Globus pallidus (tissue), 1 donor: ENCODE data around the gene CABP2.

Experiments used
- DNase-seq: peaks from one replicate; pipeline ENCODE4 v3.0.0-alpha.2; 2015; ENCODE audit warnings: low spot score

Gene CABP2

DNA sequence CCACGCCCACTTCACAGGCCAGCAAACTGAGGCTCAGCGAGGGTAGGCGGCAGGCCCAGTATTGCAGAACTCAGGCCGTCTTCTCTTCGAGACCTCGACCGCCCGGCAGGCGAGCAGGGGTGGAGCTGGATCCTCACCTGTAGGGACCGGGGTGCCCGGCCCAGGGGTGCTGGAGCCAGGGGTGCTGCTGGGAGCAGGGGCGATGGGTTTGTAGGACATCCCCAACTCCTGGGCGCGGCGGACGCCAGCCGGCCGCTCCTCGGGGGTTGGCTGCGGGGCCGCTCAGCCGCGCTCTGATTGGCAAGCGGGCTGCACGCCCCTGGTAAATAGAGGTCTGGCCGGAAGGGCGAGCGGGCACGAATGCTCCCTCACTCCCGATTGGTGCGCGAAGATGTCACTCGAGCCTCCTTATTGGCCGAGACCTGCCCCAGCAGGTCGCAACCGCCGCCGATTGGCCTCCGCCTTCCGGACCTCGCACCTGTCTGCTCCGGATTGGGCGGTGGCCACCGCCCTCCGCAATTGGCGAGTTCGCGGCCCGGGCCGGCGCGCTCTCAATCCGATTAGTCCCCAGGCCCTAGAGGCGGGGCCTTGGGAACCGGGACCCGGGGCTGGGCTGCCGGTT lies 15.3 kb downstream of the CABP2 start, which contains the start of gene CDK2AP2:
Gene CDK2AP2 (minus strand): TSS at position 299 of the 622 bp plus-strand sequence. CDS start 80 bp downstream, at position 219.
- DNase-seq: peak; percentile 98

DNA sequence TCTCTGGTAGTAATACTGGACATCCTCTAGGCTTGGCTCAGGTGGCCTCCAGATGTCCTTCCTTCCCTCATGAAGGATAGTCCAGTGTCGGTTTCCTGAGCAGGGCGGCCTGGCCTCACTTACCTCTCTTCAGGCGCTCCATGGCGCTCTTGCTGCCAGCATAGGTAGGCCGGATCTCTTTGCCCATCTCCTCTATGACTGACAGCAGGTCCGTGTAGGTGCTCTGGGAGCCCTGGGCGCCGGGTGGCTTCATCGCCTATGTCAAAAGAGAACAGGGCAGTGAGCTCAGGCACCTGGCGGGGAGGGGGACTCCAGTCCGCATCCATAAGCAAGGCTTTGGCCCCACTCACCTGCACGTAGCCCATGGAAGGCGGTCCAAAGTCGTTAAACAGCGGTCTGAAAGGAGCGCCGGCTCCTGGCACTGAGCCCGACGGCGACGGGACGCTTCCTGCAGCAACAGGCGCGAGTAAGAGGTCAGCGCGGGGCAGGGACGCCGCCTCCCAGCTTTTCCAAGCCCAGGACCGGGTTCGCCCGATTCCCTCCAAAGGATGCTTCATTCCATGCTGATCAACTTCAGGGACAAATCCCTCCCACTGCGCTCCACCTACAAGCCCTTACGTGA lies 15.9 kb downstream of the CABP2 start:
- peak; percentile 31 for DNase-seq

DNA sequence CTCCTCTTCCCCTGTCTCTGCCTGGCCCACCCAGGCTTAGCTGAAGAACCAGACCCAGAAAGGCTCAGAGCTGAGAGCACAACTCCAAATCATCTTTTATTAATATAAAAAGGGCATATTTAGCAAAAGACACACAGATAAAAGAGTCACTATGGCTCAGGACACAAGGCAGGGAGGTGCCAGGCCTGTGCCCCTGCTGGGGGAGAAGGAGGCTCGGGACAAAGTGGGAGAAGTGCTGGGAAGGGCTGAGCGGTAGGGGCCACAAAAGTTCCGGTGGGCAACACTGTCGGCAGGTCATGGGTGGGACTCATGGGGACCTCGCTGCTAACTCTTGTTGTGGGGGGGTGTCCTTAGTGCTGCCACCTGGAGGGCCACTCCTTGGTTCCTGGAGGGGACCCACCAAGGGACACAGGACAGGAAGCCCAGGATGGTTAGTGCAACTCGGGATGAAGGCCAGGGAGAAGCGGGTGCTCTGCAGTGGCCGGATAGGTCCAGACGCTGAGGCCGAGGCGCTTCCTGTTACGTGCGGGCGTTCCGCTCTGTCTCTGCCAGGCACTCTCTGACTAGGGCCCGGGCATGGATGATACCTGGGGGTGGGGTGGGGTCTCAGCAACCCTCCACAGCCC lies 16.7 kb downstream of the CABP2 start:
- no peak for DNase-seq

DNA sequence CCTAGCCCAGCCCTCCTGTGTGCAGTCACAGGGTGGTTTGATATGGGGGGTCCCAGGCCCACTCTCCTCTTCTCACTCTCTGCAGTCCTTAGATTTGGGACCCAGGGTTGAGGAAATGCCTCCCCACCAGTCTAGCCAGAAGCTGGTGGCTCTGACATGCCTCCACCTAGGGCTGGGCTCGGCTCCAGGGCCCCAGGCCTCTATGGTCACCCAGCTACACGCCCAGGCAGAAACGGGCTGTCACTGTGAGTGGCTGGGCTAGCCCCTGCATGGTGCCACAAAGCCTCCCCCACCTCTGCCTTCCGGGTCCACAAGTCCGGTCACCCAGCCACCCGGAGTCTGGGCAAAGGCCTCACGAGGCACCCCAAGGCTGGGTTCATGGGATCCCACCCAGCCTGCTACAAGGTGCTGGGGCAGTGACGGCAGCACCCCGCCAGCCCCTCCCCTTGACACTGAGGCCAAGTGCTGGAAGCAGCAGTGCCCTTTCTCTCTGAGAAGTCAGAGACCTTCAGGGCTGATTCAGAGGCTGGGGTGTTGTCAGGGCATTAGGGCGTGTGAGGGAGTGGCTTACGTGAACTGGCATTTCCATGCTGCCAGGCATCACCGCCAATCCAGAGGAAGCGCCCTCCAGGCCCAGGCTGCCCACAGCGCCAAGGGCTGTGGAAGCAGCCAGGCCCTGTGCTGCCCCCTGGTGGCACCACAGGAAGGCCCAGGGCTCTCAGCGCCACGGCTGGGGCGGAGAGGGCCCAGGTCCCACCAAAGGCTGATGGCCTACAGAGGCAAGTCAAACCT lies 17.4 kb downstream of the CABP2 start:
- peak; percentile 80 for DNase-seq

DNA sequence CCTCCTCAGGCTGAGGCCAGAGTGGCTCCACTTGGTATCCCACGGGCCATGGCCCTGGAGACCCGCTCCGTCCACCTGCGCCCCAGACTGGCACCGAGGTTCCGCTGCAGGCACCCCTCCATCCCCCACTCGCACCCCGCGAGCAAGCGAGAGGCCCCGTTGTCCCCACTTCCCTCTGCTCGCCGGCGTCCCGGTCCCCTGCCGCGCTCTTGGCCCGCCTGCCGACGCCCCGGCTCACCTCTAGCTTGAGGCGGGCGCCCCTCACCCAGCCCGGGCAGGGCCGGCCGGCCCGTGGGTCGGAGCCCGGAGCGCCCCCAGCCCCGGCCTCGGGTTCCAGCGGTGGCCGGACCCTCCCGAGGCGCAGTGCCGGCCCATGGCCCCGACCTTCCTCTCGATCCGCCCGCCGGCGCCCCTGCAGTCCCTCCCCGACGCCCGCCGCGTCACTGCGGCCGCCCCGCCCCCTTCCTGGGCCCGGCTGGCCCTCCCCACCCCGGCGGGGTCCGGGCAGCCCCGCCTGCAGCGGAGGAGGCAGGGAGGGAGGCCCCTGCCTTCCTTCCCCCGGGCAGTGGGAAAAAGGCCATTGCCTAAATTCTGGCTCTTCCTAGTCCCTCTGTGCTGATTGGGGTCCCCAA lies 18.2 kb downstream of the CABP2 start, which contains the start of gene PITPNM1:
Gene PITPNM1 (minus strand): TSS at position 414 of the 632 bp plus-strand sequence. CDS start 1,183 bp downstream, outside the sequence.
- DNase-seq: peak; percentile 33

DNA sequence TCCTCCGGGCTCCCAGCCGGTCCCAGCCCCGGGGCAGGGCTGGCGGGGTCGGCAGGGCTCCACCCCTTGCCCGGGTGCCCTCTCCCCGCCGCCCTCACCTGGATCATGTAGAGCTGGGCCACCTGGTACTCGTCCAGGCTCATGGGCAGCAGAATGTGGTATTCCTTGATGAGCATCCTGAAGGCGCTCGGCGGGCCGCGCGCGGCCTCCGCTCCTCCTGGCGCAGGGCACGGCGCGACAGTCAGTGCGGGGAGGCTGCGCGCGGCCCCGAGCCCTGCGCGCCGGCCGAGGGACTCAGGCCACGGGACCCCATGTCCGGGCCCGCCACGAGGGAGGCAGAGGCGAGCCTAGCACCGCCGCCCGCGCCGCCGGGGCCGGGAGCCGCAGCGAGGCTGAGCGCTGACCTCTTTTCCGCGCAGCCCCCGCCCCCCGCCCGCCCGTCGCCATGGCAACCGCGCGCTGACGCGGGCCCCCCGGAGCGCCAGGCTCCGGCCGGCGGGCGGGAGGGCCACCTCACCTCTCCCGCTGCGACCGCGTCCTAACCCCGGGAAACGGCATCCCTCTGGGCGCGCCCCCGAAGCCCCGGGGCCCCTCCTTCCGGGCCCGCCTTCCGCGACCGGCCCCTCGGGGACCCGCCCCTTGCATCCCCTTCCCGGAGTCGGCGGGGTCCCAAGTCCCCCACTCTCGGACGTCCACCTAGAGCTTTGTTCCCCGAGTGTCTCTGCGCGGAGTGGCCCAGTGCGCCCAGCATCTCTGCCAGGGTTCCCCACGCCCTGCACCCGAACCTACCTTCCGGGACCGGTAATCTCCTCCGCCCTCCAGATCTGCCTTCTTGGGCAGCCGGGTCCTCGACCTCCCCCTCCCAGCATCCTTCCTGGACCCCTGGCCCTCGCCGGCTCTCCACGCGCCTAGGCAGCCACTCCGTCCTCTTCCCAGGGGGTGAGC lies 19.0 kb downstream of the CABP2 start:
- DNase-seq: no peak

DNA sequence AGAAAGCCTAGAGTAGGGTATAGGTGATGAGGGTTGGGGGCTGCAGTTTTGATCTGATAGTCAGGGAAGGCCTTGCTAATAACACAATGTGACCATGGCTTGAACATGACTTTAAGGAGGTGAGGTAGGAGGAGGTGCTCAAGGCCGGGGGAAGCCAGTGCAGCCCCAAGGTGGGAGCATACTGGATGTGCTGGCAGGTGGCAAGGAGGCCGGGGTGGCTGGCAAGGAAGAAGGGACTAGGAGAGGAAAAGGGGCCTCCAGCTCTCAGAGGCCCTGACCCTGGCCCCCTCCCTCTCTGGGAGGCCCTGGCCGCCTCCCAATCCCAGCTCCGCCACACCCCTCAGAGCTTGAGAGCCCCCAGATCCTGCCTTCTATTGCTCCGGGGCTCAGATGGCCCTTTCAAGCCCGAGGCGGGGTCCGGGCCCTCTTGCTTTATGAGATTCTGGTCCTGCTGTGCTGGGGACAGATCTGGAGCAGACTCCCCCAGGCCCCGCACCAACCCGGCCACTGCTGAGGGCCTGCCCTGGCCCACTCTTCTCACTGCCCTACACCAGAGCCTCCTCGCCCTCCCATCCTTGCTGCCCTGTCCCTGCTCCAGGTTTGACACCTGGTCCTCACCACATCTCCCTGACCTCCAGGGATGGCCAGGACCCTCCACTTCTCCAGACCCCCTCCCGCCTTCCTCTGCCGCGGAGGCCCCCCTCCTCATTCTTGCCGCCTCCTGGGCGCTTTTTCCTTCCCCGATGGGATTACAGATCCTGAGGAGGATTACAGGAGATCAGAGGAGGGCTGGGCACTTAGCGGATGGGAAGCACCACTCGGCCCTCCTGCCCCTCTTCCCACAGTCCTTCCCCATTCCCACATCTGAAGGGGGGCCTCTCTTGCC lies 19.9 kb downstream of the CABP2 start:
- no peak for DNase-seq

DNA sequence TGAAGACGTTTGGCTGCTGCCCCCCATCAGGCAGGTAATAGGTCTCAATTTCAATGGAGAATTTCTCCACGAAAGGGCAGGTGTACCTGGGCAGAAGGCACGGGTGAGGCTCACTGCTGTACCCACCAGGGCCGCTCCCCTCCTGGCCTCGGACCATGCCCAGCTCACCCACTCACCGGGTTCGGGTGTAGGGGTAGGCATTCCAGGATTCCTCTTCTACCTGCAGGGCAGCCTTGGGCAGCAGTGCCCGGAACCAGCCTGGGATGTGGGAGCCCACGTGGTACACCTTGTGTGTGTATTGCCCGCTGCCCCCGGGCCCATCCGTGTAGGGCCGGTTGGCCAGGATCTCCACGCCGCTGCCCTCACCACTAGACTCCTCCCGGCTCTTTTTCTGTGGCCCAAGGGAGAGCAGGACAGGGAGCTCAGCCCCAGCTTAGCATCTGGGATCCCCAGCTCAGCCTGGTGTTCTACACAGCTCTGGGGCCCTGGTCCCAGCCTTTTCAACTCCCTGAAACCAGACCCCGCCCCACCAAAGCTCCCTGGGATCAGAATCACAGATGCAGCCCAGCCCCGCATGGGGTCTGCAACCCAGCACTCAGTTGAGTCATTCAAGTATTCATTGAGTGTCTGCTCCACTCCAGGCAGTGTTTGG lies 20.8 kb downstream of the CABP2 start:
- DNase-seq: no peak

DNA sequence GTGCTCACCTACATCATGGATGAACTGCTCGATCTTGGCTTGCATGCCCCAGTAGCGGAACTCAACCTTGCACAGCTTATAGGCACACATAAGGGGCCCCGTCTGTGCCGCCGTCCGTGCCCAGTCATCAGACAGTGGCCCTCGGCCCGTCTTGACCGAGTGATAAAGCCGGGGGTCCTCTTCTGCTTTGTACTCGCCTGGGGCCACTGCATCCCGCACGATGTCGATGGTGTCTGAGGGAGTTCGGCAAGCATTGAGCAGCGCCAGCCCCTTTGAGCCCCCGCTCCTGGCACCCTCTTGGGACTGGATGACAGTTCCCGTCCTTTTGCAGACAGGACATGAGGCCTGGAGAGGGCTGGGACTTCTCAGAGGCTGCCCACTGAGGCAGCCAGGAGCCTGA lies 21.4 kb downstream of the CABP2 start:
- no peak for DNase-seq

DNA sequence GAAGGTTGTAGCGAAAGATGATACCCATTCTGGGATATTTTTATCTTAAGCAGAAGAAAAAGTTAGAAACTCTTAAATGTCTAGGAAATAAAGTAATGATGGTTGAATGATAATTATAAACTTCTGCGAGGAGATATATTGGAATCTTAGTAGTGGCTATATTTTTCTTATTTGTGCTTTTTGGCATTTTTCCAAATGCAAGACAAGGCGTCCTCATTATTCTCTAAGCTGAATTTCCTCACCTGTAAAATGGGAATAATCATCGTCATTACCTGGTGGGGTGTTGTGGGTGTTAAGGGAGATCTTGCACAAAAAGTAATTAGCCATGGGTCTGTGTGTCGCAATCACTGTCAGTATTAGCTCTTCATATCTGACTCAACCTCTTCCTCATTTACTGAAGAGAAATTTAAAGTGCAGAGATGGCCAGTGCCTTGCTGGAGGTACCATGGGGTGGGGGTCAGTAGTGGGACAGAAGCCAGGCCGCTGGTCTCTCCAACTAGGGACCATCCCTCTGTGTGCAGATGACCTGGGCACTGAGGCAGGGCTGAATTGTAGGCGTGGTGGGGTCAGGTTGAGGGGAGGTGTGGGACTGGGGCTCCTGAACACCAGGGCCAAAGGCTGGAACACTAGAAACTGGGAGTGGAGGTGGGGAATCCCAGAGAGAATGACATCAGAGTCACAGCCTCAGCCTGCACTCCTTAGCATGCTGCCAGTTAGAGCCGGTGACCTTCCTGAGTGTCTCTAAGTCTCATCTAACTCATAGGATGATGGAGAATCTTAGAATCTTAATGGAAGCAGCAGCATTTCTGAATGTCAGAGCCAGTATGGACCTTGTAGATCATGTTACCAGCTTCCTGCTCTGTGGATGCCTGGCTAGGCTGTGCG lies 22.2 kb downstream of the CABP2 start:
- DNase-seq: no peak

DNA sequence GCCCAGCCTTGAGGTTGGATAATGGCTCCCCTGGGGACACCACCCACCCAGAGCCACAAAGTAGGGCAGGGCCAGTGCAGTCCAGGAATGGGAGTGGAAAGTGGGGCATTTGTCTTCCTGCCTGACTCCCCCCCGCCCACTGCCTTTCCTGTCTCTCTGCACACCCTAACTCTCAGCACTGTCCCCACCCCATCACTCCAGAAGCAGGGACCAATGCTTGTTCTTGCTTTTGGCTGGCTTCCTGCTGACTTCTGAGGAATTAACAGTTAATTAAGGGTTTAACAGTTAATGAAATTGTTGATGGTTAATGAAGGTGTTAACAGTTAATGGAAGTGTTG lies 22.8 kb downstream of the CABP2 start:
- no peak for DNase-seq

DNA sequence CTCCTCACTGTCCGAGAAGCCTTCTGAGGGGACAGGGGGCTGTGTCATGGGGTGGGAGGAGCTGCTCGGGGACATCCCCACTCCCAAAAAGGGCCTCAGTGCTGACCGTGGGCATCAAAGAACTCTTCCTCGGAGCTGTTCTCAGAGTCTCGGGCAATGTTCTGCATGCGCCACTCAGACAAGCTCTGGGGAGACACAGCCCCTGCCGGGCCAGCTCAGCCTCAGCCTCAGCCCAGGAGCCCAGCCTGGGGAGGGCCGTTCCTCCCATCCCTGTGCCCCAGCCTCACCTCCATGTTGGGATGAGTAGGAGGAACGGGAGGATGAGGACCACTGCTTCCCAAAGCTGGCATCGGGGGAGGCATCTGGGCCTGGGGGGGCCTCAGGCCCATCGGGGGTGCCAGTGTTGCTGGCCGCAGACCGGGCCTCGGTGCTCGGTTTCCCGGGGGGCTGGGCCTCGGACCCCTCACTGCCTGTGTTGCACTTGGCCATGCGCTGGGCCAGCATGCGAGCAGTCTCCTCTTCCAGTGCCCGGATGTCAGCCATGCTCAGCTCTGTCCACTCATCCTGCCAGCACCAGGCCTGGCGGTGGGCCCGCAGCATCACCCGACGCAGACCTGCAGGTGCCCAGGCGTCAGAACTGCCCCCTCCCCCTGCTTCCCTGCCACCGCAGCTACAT lies 23.3 kb downstream of the CABP2 start:
- DNase-seq: no peak

DNA sequence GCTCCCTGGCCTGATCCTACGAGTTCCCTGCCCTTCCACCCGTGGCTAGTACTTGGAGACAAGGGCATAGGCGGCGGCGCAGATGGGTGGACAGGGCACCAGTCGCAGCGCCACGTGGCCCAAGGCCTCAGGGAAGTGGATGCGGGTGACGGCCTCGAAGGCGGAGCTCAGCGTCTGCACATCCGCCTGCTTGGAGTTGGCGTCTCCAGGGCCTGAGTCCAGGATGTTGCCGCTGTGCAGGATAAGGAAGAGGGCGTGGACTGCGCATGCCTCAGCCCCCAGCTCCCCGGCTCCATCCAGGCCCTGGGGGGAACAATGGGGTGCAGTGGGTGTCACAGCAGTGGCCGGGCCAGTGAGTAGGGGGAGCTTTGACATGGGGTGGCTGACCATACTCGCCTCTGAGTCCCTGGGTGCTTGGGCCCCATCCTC lies 24.7 kb downstream of the CABP2 start:
- no peak for DNase-seq

DNA sequence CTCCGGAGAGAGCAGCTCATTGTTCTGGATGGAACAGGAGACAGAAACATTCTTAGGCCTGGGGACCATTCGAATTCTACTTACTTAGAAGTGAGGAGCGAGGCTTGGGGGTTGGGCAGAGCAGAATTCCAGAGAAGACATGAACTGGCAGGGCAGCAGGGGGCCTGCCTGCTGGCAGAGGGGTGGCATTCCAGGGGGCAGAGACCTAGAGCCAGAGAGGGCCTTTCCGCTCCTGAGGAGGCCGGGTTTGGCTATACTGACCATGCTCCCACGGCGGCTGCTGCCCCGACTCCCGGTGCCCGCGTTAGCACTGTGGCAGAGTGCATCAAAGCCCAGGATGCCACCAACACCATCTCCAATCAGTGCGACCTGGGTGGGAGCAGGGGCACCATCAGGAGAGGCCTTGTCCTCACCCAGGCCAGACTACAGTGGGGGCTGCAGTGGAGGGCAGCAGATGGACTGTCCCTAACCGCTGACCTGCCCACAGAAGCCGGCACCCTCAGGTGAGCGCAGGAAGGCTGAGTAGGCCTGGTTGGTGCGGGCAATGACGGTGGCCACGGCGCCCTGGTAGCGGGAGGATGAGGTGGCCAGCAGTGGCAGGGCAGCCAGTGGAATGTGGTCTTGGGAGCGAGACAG lies 25.5 kb downstream of the CABP2 start:
- DNase-seq: no peak

DNA sequence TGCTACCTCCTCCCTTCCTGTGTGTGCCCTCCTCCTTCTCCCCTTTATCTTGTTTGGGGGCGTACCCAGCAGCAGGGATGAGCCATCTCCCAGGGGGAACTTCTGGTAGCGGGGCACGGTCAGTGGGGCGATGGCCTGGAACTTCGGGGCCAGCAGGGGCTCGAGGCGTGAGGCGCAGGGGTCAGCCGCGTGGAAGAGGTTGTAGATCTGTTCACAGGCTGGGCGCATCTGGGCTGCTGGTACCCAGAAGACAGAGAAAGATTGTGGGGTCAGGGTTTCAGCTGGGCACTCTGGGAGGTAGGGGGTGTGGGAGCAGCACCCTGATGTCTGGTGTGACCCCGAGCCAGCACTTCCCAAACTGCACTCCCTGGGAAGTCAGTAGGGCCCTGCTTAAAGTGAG lies 27.1 kb downstream of the CABP2 start:
- no peak for DNase-seq

DNA sequence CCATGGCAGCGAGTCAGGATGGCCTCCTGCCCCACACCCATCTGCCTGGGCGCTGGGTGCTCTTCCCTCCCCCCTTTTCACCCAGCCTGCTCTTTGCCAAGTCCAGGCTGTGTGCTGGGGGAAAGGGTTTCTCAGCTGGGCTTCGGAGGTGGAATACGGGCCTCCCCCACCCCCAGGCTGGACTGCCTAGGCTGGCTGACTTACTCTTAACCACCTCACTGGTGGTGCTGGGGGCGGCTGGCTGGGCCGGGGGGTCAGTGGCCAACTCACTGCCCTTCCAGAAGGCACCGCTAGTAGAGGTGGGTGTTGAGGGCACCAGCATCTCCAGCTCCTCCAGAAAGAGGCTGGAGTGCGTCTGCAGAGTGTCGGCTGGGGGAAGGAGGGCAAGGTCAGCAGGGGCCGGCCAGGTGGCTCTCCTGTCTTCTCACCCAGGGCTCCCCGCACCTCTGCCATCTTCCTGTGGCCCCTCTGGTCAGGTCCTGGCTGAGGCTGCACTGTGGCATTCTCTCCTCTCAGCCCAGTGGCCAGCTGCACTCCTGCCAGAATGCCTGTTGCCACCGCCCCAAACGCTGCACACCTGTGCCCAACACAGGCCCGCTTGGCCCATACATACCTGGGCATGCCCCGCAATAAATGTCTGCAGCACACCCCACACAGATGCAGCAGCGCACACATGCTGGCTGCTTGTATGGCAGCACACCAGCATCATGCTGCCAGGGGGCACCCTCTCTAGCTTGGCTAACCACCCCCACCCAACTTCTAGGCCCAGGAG lies 27.8 kb downstream of the CABP2 start:
- DNase-seq: no peak
